Endothelial cell of coronary artery (primary cell): ENCODE measurements around the gene CCER1. TPM values are rescaled to one million over a fixed set of nuclear protein-coding genes. Genes with fewer than 3 reads are reported as not detected.

ENCODE experiments used
- total RNA-seq: library from RNA; depleted of rRNA; stranded (reverse); fragments of >200 nt; gene quantifications from 2 replicates; pipeline ENCODE4 v1.2.3, GENCODE V29; 2014

CCER1 gene
- not detected in 2 replicates for total RNA-seq

GRCh38 chr12:90954921-90955320 lies at the start of gene CCER1:
Gene CCER1, minus strand, starts transcription at chr12:90955176. Its CDS starts 434 bp downstream, at chr12:90954742.

Other genes with a start within 250 kb of the CCER1 start
- gene EPYC, start 49.8 kb upstream of the CCER1 start, total RNA-seq, result not detected in 2 replicates
- not detected in 2 replicates for gene KERA, start 102.8 kb upstream of the CCER1 start, total RNA-seq
- gene LUM, start 156.3 kb upstream of the CCER1 start, total RNA-seq, result 0.18 and 1.2 TPM in 2 replicates
- gene DCN, start 227.6 kb upstream of the CCER1 start, total RNA-seq, result 0.36 and 21.3 TPM in 2 replicates